ENCODE data around the gene SLC2A4.
"Not testable (repeated sequence)": the region's sequence is repeated elsewhere in the genome, so short reads cannot be mapped to it uniquely, and the experiment has no call there.

SLC2A4 gene

DNA sequence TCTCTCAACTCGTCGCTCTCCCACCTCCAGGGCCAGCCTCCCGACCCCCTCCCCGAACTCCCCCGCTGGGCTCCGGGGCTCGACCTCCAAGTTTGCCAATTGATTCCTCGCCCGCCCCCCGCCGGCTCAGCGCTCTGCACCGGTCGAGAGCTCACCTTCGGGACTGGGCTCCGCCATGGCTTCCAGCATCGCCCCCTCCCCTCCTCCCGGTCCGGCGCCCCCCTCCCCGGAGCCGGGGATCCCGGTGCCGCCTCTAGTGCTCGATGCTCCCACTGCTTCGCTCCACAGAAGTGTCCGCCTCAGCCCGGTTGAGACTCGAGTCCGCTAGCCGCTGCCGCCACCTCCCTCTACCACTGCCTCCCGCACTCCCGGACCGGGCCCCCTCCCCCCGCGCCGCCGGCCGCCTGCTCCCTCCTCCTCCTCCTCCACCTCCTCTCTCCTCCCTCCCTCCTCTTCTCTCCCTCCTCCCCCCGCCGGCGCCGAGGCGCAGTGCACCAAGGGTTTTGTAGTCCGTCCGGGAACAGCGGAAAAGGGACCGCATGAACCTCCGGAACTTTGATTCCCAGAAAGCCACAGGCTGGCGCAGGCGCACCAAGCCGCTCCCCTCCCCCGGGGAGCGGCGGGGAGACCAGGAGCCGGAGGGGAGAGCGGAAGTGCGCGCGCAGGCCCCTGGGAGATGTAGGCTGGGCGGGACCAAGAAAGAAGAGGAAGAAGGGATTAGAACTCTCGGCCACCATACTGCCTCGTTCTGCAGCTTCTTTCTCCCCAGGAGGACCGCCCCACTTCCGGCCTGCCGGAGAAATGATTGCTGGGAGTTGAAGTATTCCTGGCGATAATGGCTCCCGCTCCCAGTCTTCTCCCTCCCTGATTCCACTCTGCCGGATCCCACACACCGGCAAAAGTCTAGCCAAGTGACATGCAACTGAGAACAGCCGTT is 42.2 kb upstream of the SLC2A4 start, which contains the start of gene PHF23:
Gene PHF23 (minus strand): TSS at position 367 of the 937 bp plus-strand sequence. CDS start 178 bp downstream, at position 189.
- H3K4me3 ChIP-seq (ENCODE audit: low read length): peak within 1 kb of the TSS; percentile 97
- H3K27me3 ChIP-seq (ENCODE audit: control insufficient read depth, insufficient read depth, low read length): no peaks in the 10 kb centered on the region
- peaks cover 20% of the 10 kb centered on the region for H3K4me1 ChIP-seq (ENCODE audit: control insufficient read depth, low read depth, low read length)
- no peaks in the 10 kb centered on the region for H3K9me3 ChIP-seq (ENCODE audit: control insufficient read depth, low read depth, low read length)
- H3K9ac ChIP-seq (ENCODE audit: low read length): peak within 1 kb of the TSS; percentile 96
- peak within 1 kb of the TSS; percentile 80 for H3K27ac ChIP-seq (ENCODE audit: low read length)
- H3K36me3 ChIP-seq (ENCODE audit: control insufficient read depth, low read depth, low read length): peaks cover 37% of the 10 kb centered on the region

DNA sequence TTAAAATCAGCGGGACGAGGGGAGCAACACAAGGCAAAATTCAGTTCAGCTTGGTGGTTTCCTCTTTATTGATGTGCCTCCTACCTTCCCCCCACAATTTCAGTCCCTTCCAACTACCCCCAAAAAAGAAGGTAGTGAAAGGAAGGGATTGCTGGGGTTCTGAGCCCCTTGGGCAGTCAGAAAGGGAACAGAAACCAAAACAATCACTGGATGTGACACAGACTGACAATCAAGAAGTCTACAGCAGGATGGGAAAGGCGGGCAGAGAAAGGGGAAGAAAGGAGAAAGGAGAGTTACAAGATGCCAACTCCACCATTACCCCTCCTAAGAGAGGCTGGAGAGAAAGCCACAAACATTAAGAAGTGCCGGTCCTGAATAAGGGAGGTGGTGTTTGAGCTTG is 41.1 kb upstream of the SLC2A4 start:
- no peaks in the 10 kb centered on the region for H3K9me3 ChIP-seq (ENCODE audit: control insufficient read depth, low read depth, low read length)

DNA sequence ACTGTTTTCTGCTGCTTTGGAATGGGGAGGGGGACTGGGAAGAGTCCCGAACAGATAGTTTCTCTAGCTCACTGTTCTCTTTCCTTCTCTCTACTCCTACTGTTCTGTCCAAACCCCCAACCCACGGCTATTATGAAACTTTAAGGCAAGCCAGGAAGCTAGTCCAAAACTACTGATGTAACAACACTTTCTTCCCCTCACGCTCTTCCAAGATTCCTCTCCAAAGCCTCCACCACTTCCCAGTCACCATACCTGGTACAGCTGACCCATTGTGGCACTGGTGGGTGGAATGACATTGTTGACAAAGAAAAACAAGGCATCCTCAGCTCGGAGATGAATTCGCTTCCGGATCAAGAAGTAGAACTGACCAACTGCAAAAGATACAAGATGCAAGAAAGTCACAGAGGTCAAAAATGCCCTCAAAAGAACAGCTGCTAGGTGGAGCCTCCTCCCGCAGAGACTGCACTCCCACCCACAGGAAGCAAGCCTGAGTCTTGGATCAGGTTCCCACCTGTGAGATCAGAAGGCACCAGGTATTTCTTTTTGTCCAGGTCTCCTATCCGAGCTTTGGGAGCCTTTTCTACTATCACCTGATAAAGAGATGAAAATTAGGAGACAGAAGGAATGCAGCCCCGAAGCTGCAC is 40.3 kb upstream of the SLC2A4 start:
- H3K4me3 ChIP-seq (ENCODE audit: low read length): peak overlapping the region; percentile 86
- peak overlapping the region; percentile 3 for H3K27ac ChIP-seq (ENCODE audit: low read length)
- no peaks in the 10 kb centered on the region for H3K27me3 ChIP-seq (ENCODE audit: control insufficient read depth, insufficient read depth, low read length)
- peak overlapping the region; percentile 71 for H3K9ac ChIP-seq (ENCODE audit: low read length)
- no peaks in the 10 kb centered on the region for H3K9me3 ChIP-seq (ENCODE audit: control insufficient read depth, low read depth, low read length)
- peaks cover 34% of the 10 kb centered on the region for H3K36me3 ChIP-seq (ENCODE audit: control insufficient read depth, low read depth, low read length)
- H3K4me1 ChIP-seq (ENCODE audit: control insufficient read depth, low read depth, low read length): peaks cover 12% of the 10 kb centered on the region

More for the DNA sequence above, 41.1 kb upstream of the SLC2A4 start:
- Histone ChIP-seq H3K36me3 (ENCODE audit: control insufficient read depth, low read depth, low read length) (peaks cover 36% of the 10 kb centered on the region), H3K4me1 (ENCODE audit: control insufficient read depth, low read depth, low read length) (peaks cover 12% of the 10 kb centered on the region), H3K27me3 (ENCODE audit: control insufficient read depth, insufficient read depth, low read length) (no peaks in the 10 kb centered on the region), H3K4me3 (ENCODE audit: low read length) (peak overlapping the region; percentile 86), H3K27ac (ENCODE audit: low read length) (no peak overlapping the region), H3K9ac (ENCODE audit: low read length) (no peak overlapping the region)

DNA sequence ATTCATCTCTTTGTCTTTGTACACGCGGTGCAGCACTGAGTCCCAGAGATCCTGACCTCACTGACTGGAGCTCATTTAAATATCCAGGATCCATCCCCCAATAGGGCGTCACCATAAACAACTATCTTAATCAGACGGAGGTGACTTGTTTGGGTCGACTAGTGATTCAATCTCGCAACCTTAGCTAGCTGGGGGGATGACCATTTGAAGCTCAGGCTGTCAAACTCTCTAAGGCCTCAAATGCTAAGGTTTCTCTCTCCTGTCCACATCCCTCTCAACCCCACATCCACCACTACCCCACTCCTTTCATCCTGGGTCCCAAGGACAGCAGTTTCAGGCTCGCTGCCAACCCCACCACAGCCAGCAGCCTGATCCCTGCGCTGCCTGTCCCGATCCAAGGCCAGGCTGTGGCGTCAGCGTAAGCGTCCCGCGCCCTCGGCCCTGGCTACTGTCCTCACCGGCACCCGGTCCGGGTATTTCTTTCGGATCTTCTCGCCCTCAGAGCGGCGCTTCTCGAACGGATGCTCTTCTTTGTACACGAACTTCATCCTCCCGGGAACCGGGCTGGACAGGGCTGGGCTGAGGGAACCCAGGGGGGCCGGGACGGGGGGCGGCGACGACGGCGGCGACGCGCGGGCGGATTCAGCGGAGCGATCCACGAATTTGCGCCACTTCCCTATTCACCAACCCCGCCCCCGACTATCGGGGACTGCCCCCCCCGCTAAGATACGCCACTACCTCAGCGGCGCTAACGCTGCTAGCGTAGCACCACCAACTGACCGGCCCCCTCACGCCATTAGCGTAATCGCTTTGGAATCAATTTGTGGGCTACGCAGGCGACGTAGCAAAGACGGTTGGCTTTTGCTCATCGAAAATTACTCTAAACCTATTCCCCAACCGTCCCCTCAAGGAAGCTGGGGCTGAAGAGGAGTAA is 39.5 kb upstream of the SLC2A4 start, which contains the start of gene GABARAP:
Gene GABARAP (minus strand): TSS at position 667 of the 934 bp plus-strand sequence. CDS start 119 bp downstream, at position 548.
- H3K4me3 ChIP-seq (ENCODE audit: low read length): peak within 1 kb of the TSS; percentile 86
- H3K9me3 ChIP-seq (ENCODE audit: control insufficient read depth, low read depth, low read length): no peaks in the 10 kb centered on the region
- no peaks in the 10 kb centered on the region for H3K27me3 ChIP-seq (ENCODE audit: control insufficient read depth, insufficient read depth, low read length)
- peaks cover 12% of the 10 kb centered on the region for H3K4me1 ChIP-seq (ENCODE audit: control insufficient read depth, low read depth, low read length)
- peak within 1 kb of the TSS; percentile 71 for H3K9ac ChIP-seq (ENCODE audit: low read length)
- H3K36me3 ChIP-seq (ENCODE audit: control insufficient read depth, low read depth, low read length): peaks cover 31% of the 10 kb centered on the region
- peak within 1 kb of the TSS; percentile 83 for H3K27ac ChIP-seq (ENCODE audit: low read length)

DNA sequence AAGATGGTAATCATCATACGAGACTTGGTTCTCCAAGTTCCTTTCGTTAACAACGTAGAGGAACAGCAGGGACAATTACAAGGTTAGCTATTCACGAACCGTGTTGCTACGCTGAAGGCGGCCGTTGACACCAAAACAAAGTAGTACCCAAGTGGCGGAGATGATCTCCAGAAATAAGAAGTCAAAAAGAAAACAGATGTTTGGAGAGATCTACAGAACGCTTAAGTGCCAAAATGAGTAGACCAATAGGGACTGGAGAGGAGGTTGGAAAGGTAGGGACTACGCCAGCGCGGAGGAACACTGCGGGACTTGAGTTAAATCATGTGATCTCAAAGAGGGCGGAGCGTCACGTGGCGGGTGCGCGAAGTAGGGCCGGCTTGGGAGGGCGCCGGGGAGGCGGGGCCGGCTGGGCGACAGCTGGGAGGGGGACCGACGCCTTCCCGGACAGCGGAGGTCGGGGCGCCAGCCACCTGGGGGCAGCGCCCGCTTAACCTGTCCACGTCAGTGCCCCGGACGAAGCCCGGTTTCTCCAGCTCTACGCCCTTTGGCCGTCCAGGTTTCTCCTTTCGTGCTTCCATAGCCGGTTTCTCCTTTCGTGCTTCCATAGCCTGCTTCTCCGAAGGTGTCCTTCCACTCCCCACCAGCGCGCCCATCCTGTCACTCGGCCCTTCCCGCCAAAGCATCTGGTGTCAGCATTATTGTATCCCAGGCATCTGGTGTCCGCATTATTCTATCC is 38.6 kb upstream of the SLC2A4 start:
- H3K9me3 ChIP-seq (ENCODE audit: control insufficient read depth, low read depth, low read length): no peaks in the 10 kb centered on the region
- H3K36me3 ChIP-seq (ENCODE audit: control insufficient read depth, low read depth, low read length): peaks cover 29% of the 10 kb centered on the region
- H3K4me1 ChIP-seq (ENCODE audit: control insufficient read depth, low read depth, low read length): peaks cover 7% of the 10 kb centered on the region
- H3K9ac ChIP-seq (ENCODE audit: low read length): peak overlapping the region; percentile 71
- no peaks in the 10 kb centered on the region for H3K27me3 ChIP-seq (ENCODE audit: control insufficient read depth, insufficient read depth, low read length)
- H3K4me3 ChIP-seq (ENCODE audit: low read length): peak overlapping the region; percentile 86
- H3K27ac ChIP-seq (ENCODE audit: low read length): peak overlapping the region; percentile 83

DNA sequence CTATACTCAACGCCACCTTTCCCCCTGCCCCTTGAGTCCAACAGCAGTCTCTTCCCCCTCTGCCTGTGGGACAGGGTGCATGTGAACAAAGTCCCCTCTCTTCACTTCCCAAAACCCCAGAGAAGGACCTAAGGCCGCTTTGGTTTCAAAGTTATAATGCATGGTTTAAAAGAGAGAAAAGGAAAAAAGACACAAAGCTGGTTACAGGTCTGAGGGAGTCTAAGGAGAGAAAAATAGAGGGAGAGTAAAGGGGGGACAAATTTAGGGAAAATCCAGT is 38.1 kb upstream of the SLC2A4 start:
- no peak overlapping the region for H3K27ac ChIP-seq (ENCODE audit: low read length)
- no peaks in the 10 kb centered on the region for H3K27me3 ChIP-seq (ENCODE audit: control insufficient read depth, insufficient read depth, low read length)
- H3K4me3 ChIP-seq (ENCODE audit: low read length): peak overlapping the region; percentile 86
- no peaks in the 10 kb centered on the region for H3K9me3 ChIP-seq (ENCODE audit: control insufficient read depth, low read depth, low read length)
- H3K9ac ChIP-seq (ENCODE audit: low read length): peak overlapping the region; percentile 71
- H3K4me1 ChIP-seq (ENCODE audit: control insufficient read depth, low read depth, low read length): peaks cover 7% of the 10 kb centered on the region
- H3K36me3 ChIP-seq (ENCODE audit: control insufficient read depth, low read depth, low read length): peaks cover 29% of the 10 kb centered on the region

DNA sequence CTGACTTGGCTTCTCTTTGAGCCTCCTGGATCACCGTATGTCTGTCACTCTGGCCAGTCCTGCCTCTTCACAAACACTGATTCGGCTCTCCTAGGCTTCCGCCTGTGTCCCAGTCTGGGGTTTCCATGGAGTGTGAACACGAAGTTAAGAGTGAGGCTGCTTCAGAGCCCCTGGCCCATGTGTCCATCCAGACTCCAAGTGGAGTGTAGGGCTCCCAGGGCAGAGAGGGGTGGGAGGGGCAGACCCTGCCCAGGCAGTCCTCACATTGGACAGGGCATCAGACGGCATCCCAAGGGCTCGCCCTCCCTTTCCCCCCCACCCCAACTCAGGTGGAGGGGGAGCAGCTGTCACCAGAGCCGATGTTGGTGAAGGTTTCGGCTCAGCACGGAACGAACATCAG is 37.7 kb upstream of the SLC2A4 start:
- not testable (repeated sequence) for H3K27me3 ChIP-seq (ENCODE audit: control insufficient read depth, insufficient read depth, low read length); H3K9me3 ChIP-seq (ENCODE audit: control insufficient read depth, low read depth, low read length); H3K27ac ChIP-seq (ENCODE audit: low read length); H3K4me3 ChIP-seq (ENCODE audit: low read length); H3K9ac ChIP-seq (ENCODE audit: low read length); H3K4me1 ChIP-seq (ENCODE audit: control insufficient read depth, low read depth, low read length)
- H3K36me3 ChIP-seq (ENCODE audit: control insufficient read depth, low read depth, low read length): peaks cover 29% of the 10 kb centered on the region

DNA sequence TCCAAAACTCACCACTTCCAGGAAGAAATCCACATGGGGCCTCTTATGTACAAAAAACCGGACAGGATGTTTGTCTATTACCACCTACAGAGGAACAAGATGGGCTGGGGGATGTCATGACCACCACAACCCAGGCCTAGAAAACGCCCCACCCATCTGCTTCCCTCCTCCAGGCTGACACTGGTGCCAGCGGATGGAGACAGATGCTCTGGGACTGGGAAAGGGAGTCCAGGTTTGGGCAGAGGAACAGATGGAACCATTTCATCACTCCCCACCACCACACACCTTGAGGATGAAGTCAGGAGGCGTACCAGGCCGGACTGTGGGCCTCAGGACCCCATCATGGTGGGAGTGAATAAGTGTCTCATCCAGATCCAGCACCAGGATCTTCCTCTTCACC is 34.7 kb upstream of the SLC2A4 start:
- Histone ChIP-seq H3K4me3 (ENCODE audit: low read length) (no peak overlapping the region), H3K36me3 (ENCODE audit: control insufficient read depth, low read depth, low read length) (peaks cover 22% of the 10 kb centered on the region), H3K9me3 (ENCODE audit: control insufficient read depth, low read depth, low read length) (no peaks in the 10 kb centered on the region), H3K27ac (ENCODE audit: low read length) (no peak overlapping the region), H3K9ac (ENCODE audit: low read length) (no peak overlapping the region), H3K4me1 (ENCODE audit: control insufficient read depth, low read depth, low read length) (peaks cover 7% of the 10 kb centered on the region), H3K27me3 (ENCODE audit: control insufficient read depth, insufficient read depth, low read length) (no peaks in the 10 kb centered on the region)

DNA sequence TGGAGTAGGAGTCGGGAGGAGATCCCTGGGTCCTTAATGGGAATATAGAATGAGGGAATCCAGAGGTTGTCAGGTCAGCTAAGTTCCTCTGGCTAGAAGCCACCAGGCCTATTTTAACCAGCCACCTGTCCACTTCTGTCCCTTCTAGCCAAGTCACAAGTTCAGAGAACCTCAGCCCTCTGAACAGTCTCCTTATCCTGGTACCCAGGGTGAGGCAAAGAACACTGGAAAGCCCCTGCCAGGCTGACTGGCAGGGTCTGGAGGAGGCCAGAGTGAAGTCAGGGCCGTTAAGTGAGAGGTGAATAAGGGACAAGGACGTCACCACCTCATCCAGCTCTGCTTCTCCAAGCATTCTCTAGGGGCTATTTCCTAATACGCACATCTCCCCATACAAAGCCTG is 32.7 kb upstream of the SLC2A4 start:
- Histone ChIP-seq H3K4me3 (ENCODE audit: low read length) (no peak overlapping the region), H3K36me3 (ENCODE audit: control insufficient read depth, low read depth, low read length) (peaks cover 22% of the 10 kb centered on the region), H3K4me1 (ENCODE audit: control insufficient read depth, low read depth, low read length) (peaks cover 12% of the 10 kb centered on the region), H3K9me3 (ENCODE audit: control insufficient read depth, low read depth, low read length) (no peaks in the 10 kb centered on the region), H3K27me3 (ENCODE audit: control insufficient read depth, insufficient read depth, low read length) (no peaks in the 10 kb centered on the region), H3K27ac (ENCODE audit: low read length) (no peak overlapping the region), H3K9ac (ENCODE audit: low read length) (no peak overlapping the region)

DNA sequence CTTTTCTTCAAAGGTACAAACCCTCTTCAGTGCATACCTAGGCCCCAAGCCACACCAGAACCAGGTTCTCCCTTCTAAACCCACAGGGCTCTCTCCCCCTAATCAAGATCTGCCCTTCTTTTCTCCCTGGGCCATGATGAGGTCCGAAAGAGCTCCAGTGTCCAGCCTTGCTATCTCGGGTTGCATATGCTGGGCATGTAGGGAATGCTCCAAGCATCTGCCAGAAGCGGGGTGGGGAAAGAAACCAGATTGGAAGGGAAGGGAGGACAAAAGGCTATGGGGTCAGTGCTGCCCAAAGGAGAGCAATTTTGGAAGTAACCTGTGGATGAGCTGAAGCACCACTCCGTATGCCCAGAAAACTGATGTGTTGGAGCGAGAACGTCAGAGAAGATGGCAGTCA is 32.3 kb upstream of the SLC2A4 start:
- Histone ChIP-seq H3K9me3 (ENCODE audit: control insufficient read depth, low read depth, low read length) (no peaks in the 10 kb centered on the region), H3K4me1 (ENCODE audit: control insufficient read depth, low read depth, low read length) (peaks cover 12% of the 10 kb centered on the region), H3K36me3 (ENCODE audit: control insufficient read depth, low read depth, low read length) (peaks cover 22% of the 10 kb centered on the region), H3K27ac (ENCODE audit: low read length) (no peak overlapping the region), H3K27me3 (ENCODE audit: control insufficient read depth, insufficient read depth, low read length) (no peaks in the 10 kb centered on the region), H3K4me3 (ENCODE audit: low read length) (no peak overlapping the region), H3K9ac (ENCODE audit: low read length) (no peak overlapping the region)
